Gastrocnemius medialis (tissue), 4 donors: ENCODE results near the gene CAMKV. TPM values are rescaled to one million over a fixed set of nuclear protein-coding genes. Genes with fewer than 3 reads are reported as not detected.
"Not testable (repeated sequence)": the region's sequence is repeated elsewhere in the genome, so short reads cannot be mapped to it uniquely, and the experiment has no call there.

Source experiments
- ATAC-seq, 2 donors: fragments of 150-250 bp; one replicate each; pipeline ENCODE4 v1.9.1; 2016
- DNase-seq, 2 donors: peaks; one replicate each; pipeline ENCODE4 v3.0.0-alpha.2; 2019
- H3K27ac ChIP-seq, 4 donors: fragments of 200-600 bp; sonication (generic); 1 replicate in 1 of 4; 2 replicates in 3 of 4; pipeline ENCODE4 v1.5.1; 2016 to 2018; ENCODE audit warnings: mild to moderate bottlenecking in 2 of 4, moderate library complexity in 1 of 4
- H3K27me3 ChIP-seq, 3 donors: fragments of 200-600 bp; sonication (generic) in 2 of 3; 1 replicate in 1 of 3; 2 replicates in 2 of 3; pipeline versions ENCODE4 v1.5.1 to v1.6.0; 2016 to 2019; ENCODE audit warnings: mild to moderate bottlenecking in 1 of 3, moderate library complexity in 1 of 3
- H3K36me3 ChIP-seq, 2 donors: fragments of 200-600 bp; sonication (generic) in 1 of 2; one replicate each; pipeline ENCODE4 v1.5.1; 2017 to 2018
- H3K4me1 ChIP-seq, 2 donors: fragments of 200-600 bp; sonication (generic) in 1 of 2; one replicate each; pipeline ENCODE4 v1.5.1; 2016 to 2017; ENCODE audit warnings: mild to moderate bottlenecking in 2 of 2
- H3K4me3 ChIP-seq, 4 donors: fragments of 200-600 bp; sonication (generic) in 3 of 4; 1 replicate in 1 of 4; 2 replicates in 3 of 4; pipeline ENCODE4 v1.5.1; 2016 to 2019; ENCODE audit warnings: mild to moderate bottlenecking in 2 of 4
- H3K9me3 ChIP-seq, 3 donors: fragments of 200-600 bp; sonication (generic) in 2 of 3; 1 replicate in 1 of 3; 2 replicates in 2 of 3; pipeline ENCODE4 v1.5.1; 2016 to 2019
- POLR2A ChIP-seq, 2 donors: fragments of 450-650 bp; IDR thresholded peaks; one replicate each; pipeline ENCODE4 v1.6.1; 2017; ENCODE audit warnings: antibody characterized with exemption in 2 of 2, mild to moderate bottlenecking in 2 of 2, moderate library complexity in 2 of 2
- in situ Hi-C, 4 donors: fragments of 200-750 bp; cut with MboI; loops; one replicate each; pipeline versions ENCODE4 v1.15.0 to v1.8.0; 2017; ENCODE audit warnings: low sequenced_read_pairs in 4 of 4
- intact Hi-C: fragments of 100-400 bp; cut with DNase I; formaldehyde crosslinking; loops from one replicate; pipeline ENCODE4 v1.15.1; 2023; ENCODE audit warnings: low total_unique reads
- total RNA-seq, 4 donors: library from RNA; depleted of rRNA; stranded (reverse); fragments of >200 nt; gene quantifications; one replicate each; pipeline versions ENCODE4 v1.1.0 to v1.2.3, GENCODE V29; 2016
- TF ChIP-seq, protein P1 (sequence below), 5 experiments: fragments of 450-650 bp in 3 of 5; fragments of 200-600 bp in 2 of 5; sonication (generic) in 2 of 5; IDR thresholded peaks in 4 of 5; conservative IDR thresholded peaks in 1 of 5; 1 replicate in 4 of 5; 2 replicates in 1 of 5; pipeline ENCODE4 v1.5.1; 2016 to 2019; ENCODE audit warnings: antibody characterized with exemption in 5 of 5, mild to moderate bottlenecking in 3 of 5, moderate library complexity in 3 of 5

Gene CAMKV
- total RNA-seq, 4 donors from 2014 or later: not detected

DNA sequence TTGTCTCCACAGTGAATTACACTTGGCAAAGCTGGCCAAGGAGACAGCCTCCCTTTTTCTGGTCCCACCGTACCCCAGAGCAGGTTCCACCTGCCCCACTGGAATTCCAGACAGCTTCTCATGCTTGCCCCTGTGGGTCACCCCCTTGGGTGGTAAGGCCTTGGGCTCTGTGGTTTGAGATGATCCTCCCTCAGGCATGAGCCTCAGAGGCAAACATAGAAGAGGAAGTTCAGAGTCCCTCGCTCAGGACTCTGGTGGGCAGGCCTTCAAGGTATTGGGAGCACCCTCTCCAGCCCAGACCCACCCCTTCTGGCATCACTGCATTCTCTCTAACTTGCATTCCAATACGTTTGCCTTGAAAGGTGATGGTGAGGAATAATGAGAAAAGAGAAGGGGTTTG is 38.4 kb downstream of the CAMKV start:
- Histone ChIP-seq H3K4me1 (no peaks in the 10 kb centered on the region), H3K27me3 (no peaks in the 10 kb centered on the region), H3K4me3 (no peak overlapping the region), H3K27ac (no peak overlapping the region), H3K9me3 (no peaks in the 10 kb centered on the region), H3K36me3 (no peaks in the 10 kb centered on the region)
- ATAC-seq (no peak), DNase-seq (no peak)
- TF ChIP-seq, protein P1, sequence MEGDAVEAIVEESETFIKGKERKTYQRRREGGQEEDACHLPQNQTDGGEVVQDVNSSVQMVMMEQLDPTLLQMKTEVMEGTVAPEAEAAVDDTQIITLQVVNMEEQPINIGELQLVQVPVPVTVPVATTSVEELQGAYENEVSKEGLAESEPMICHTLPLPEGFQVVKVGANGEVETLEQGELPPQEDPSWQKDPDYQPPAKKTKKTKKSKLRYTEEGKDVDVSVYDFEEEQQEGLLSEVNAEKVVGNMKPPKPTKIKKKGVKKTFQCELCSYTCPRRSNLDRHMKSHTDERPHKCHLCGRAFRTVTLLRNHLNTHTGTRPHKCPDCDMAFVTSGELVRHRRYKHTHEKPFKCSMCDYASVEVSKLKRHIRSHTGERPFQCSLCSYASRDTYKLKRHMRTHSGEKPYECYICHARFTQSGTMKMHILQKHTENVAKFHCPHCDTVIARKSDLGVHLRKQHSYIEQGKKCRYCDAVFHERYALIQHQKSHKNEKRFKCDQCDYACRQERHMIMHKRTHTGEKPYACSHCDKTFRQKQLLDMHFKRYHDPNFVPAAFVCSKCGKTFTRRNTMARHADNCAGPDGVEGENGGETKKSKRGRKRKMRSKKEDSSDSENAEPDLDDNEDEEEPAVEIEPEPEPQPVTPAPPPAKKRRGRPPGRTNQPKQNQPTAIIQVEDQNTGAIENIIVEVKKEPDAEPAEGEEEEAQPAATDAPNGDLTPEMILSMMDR (IDR thresholded peaks at IDR 0.05 in 4 of 5, conservative IDR thresholded peaks at IDR 0.05 in 1 of 5): no peak
- TF ChIP-seq POLR2A (IDR thresholded peaks at IDR 0.05): no peak
- intact Hi-C loops (no loop called here), in situ Hi-C loops (loop anchor here in 1 of 4 donors (25.0 kb wide), 1 partner anchor 294 kb away; no protein-coding TSS in a partner anchor)

DNA sequence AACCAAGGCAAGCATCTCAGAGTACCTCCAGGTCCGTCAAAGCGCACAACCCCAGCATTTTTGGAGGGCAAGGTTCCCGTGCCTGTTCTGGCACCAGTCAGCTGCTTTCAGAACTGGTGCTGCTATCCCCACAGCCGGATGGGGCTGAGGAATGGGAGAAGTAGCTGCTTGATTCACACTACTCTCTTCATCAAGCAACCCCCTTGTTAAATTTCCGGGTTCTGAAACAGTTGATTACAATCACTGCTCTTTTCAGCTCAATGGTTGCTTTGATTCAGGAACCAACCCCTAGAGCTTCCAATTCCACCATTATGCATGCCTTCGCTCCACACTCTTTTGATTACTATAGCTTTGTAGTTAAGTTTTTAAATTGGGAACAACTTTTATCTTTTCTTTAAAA is 43.7 kb downstream of the CAMKV start:
- H3K4me3 ChIP-seq: no peak overlapping the region
- H3K36me3 ChIP-seq: no peaks in the 10 kb centered on the region
- H3K27me3 ChIP-seq: no peaks in the 10 kb centered on the region
- in situ Hi-C loops: loop anchor here in 1 of 4 donors (25.0 kb wide), 1 partner anchor 289 kb away; no protein-coding TSS in a partner anchor
- intact Hi-C loops: no loop called here
- no peaks in the 10 kb centered on the region for H3K9me3 ChIP-seq
- DNase-seq: no peak
- ATAC-seq: no peak
- H3K27ac ChIP-seq: no peak overlapping the region
- no peaks in the 10 kb centered on the region for H3K4me1 ChIP-seq
- TF ChIP-seq, protein P1 (IDR thresholded peaks at IDR 0.05 in 4 of 5, conservative IDR thresholded peaks at IDR 0.05 in 1 of 5): no peak
- no peak for TF ChIP-seq POLR2A (IDR thresholded peaks at IDR 0.05)

DNA sequence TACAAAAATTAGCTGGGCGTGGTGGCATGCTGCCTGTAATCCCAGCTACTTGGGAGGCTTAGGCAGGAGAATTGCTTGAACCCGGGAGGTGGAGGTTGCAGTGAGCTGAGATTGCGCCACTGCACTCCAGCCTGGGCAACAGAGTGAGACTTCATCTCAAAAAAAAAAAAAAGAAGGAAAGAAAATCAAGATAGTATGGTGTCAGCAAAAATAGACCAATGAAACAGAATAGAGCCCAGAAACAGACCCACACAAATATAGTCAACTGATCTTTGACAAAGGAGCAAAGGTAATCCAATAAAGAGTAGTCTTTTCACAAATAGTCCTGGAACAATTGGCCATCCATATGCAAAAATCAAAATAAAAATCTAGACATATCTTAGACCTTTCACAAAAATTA is 46.6 kb downstream of the CAMKV start:
- DNase-seq, intact Hi-C loops, H3K9me3 ChIP-seq, H3K27me3 ChIP-seq, ATAC-seq, H3K4me1 ChIP-seq, in situ Hi-C loops, H3K27ac ChIP-seq, H3K4me3 ChIP-seq, H3K36me3 ChIP-seq: not testable (repeated sequence)

DNA sequence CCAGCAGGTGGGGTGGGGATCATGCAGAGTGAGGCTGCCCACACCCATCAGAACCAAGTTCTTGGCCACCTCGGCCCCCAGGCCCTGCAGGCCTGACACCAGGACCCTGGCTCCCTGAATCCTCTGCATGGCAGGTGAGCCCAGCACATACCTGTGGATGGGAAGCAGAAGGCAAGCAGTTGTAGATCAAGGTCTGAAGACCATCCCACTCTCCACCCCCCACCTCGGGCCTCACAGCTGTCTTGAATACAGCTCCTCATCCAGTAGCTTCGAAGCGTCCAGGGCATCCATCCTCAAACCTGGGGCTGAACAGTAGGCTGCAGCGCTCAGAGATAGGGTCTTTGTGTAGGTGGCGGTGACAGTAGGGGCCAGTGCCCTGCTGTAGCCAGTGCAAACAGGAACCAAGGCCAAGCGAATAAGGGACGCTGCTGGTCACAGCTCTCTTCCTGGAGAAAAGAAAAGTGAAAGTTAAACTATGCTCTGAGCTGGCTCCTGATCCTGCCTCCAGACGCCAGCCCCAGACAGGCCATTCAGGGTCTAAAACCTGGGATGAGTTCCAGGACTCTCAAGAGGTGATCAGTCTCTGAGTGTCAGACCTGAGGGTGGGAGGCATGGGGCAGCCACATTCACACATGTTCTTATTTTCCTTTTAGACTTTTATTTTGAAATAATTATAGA is 56.1 kb downstream of the CAMKV start, which contains the start of gene UBA7:
Gene UBA7, minus strand, starts transcription at position 457 of the 678 bp plus-strand sequence. Its CDS starts 166 bp downstream, at position 291.
- peaks cover 14 to 20% of the 10 kb centered on the region in 2 donors for H3K4me1 ChIP-seq
- in situ Hi-C loops: no loop called here
- H3K27me3 ChIP-seq: no peaks in the 10 kb centered on the region
- no peak for TF ChIP-seq POLR2A (IDR thresholded peaks at IDR 0.05)
- TF ChIP-seq, protein P1 (IDR thresholded peaks at IDR 0.05 in 4 of 5, conservative IDR thresholded peaks at IDR 0.05 in 1 of 5): no peak
- H3K9me3 ChIP-seq: no peaks in the 10 kb centered on the region
- intact Hi-C loops: no loop called here
- H3K27ac ChIP-seq: peak within 1 kb of the TSS; percentile 66 to 82 (median 67)
- DNase-seq: no peak
- peak; percentile 68 to 93 for ATAC-seq
- H3K4me3 ChIP-seq: peak within 1 kb of the TSS; percentile 29 to 60 (median 48)
- H3K36me3 ChIP-seq: no peaks in the 10 kb centered on the region

DNA sequence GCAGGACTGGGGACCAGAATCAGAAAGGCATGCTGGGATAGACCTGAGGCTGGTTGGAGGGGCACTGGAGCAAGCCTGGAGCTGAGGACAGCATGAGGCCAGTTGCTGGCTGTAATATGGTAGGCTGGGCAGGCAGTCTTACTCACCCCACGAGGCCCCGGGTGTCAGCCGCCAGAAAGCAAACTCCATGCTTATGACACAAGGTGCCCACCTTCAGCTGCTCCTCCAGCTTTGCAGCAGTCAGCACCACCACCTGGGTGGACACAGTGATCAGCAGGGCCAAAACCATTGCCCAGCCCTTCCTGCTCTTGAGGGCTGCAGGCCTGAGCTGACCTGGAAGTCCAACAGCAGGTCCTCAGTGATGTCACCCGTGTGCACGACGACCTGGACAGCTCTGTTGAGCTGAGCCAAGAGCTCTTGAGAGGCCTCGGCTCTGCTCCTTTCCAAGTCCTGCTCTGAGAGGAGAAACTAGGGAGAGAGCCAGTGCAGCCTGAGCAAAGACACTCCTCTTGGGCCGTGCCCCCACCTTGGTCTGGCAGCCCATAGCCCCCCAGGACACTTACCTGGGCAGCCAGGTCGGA is 56.7 kb downstream of the CAMKV start:
- no peak for TF ChIP-seq POLR2A (IDR thresholded peaks at IDR 0.05)
- TF ChIP-seq, protein P1 (IDR thresholded peaks at IDR 0.05 in 4 of 5, conservative IDR thresholded peaks at IDR 0.05 in 1 of 5): no peak
- H3K4me3 ChIP-seq: peak overlapping the region; percentile 29 to 60 (median 48)
- H3K27ac ChIP-seq: peak overlapping the region; percentile 66 to 82 (median 67)
- H3K9me3 ChIP-seq: no peaks in the 10 kb centered on the region
- H3K27me3 ChIP-seq: no peaks in the 10 kb centered on the region
- H3K36me3 ChIP-seq: no peaks in the 10 kb centered on the region
- peaks cover 14 to 20% of the 10 kb centered on the region in 2 donors for H3K4me1 ChIP-seq
- peak in 1 of 2 donors; percentile 12 for ATAC-seq
- intact Hi-C loops: no loop called here
- no peak for DNase-seq
- in situ Hi-C loops: no loop called here
